GM21737 (cell line): ENCODE data around the gene OR10H4.
"Not testable (repeated sequence)": the region's sequence is repeated elsewhere in the genome, so short reads cannot be mapped to it uniquely, and the experiment has no call there.

Experiments
- ATAC-seq: cut with Tn5 transposase; IDR thresholded peaks from one replicate; pipeline ENCODE4 v1.9.1; 2021; ENCODE audit warnings: mild to moderate bottlenecking, moderate library complexity; ENCODE audit not compliant: unreplicated experiment

OR10H4 gene

GRCh38 chr19:15948223-15949058, at the start of gene OR10H4:
Gene OR10H4 (plus strand): TSS chr19:15949008. CDS start chr19:15949008, 0 bp downstream.
- no peak for ATAC-seq

- not testable (repeated sequence) for ATAC-seq
Observed at GRCh38 chr19:15899561-15899960, 49.2 kb upstream of the OR10H4 start.

GRCh38 chr19:15900032-15900431, 48.8 kb upstream of the OR10H4 start:
- not testable (repeated sequence) for ATAC-seq

- ATAC-seq: no peak
Observed at GRCh38 chr19:15900504-15900903, 48.3 kb upstream of the OR10H4 start.

- no peak for ATAC-seq
Observed at GRCh38 chr19:15902254-15902653, 46.6 kb upstream of the OR10H4 start.

- not testable (repeated sequence) for ATAC-seq
Observed at GRCh38 chr19:15902898-15903297, 45.9 kb upstream of the OR10H4 start.

- ATAC-seq: no peak
Observed at GRCh38 chr19:15905026-15905425, 43.8 kb upstream of the OR10H4 start.

GRCh38 chr19:15911599-15912235, 37.1 kb upstream of the OR10H4 start:
- no peak for ATAC-seq

GRCh38 chr19:15913384-15913783, 35.4 kb upstream of the OR10H4 start:
- no peak for ATAC-seq

GRCh38 chr19:15913830-15914229, 35.0 kb upstream of the OR10H4 start:
- no peak for ATAC-seq

GRCh38 chr19:15915109-15915508, 33.7 kb upstream of the OR10H4 start:
- no peak for ATAC-seq

GRCh38 chr19:15919243-15919642, 29.6 kb upstream of the OR10H4 start:
- ATAC-seq: no peak

- ATAC-seq: no peak
Observed at GRCh38 chr19:15922021-15922420, 26.8 kb upstream of the OR10H4 start.

GRCh38 chr19:15923702-15924101, 25.1 kb upstream of the OR10H4 start:
- ATAC-seq: no peak

- no peak for ATAC-seq
Observed at GRCh38 chr19:15926484-15926883, 22.3 kb upstream of the OR10H4 start.

- ATAC-seq: no peak
Observed at GRCh38 chr19:15928321-15928720, 20.5 kb upstream of the OR10H4 start.

- ATAC-seq: not testable (repeated sequence)
Observed at GRCh38 chr19:15933761-15934331, 15.0 kb upstream of the OR10H4 start.

GRCh38 chr19:15934332-15935078, 14.3 kb upstream of the OR10H4 start, which contains the start of gene CYP4F11:
Gene CYP4F11 (minus strand): TSS chr19:15934529. CDS start chr19:15934408, 121 bp downstream.
- no peak for ATAC-seq

GRCh38 chr19:15935167-15935702, 13.6 kb upstream of the OR10H4 start:
- no peak for ATAC-seq

GRCh38 chr19:15936173-15936572, 12.6 kb upstream of the OR10H4 start:
- no peak for ATAC-seq

GRCh38 chr19:15936950-15937349, 11.9 kb upstream of the OR10H4 start:
- ATAC-seq: no peak
